ENCODE measurements around the gene ZBP1. TPM values are rescaled to one million over a fixed set of nuclear protein-coding genes. Genes with fewer than 3 reads are reported as not detected.

ZBP1 gene
- total RNA-seq, 1 donor from 2014 or later, result 17.8 TPM

- H3K4me1 Mint-ChIP-seq, result peaks cover 17% of the 10 kb centered on the region
- DNase-seq (no peak), ATAC-seq (ENCODE audit: low read depth) (no peak)
- no peak overlapping the region for H3K4me3 Mint-ChIP-seq
- TF ChIP-seq CTCF (IDR thresholded peaks at IDR 0.05), result no peak
- intact Hi-C loops (cut with micrococcal nuclease), result loop anchor here (1.0 kb wide), 1 partner anchor 488 kb away; no protein-coding TSS in a partner anchor
- peaks cover 10% of the 10 kb centered on the region for H3K27me3 Mint-ChIP-seq
- no peak overlapping the region for H3K27ac Mint-ChIP-seq
- CTCF ChIA-PET, result interaction anchor here (0.6 to 4.1 kb wide), 23 partner anchors 8 to 615 kb away, joined by 3 to 60 read pairs (median 4); partner anchors contain the start of gene ZBP1
- POLR2A ChIA-PET, result interaction anchor here (2.6 kb wide), 1 partner anchor 24 kb away, joined by 22 read pairs; the partner anchor contains the start of gene ZBP1
- no peaks in the 10 kb centered on the region for H3K36me3 Mint-ChIP-seq (ENCODE audit: low read depth)
- H3K9me3 Mint-ChIP-seq, result no peaks in the 10 kb centered on the region
These were observed 24.9 kb downstream of the ZBP1 start for GRCh38 chr20:57595041-57596030.

GRCh38 chr20:57594092-57594951 is 25.9 kb downstream of the ZBP1 start:
- Mint-ChIP-seq H3K4me3 (no peak overlapping the region), H3K27ac (no peak overlapping the region), H3K4me1 (peaks cover 17% of the 10 kb centered on the region), H3K36me3 (ENCODE audit: low read depth) (no peaks in the 10 kb centered on the region), H3K9me3 (no peaks in the 10 kb centered on the region), H3K27me3 (peaks cover 8% of the 10 kb centered on the region)
- ChIA-PET POLR2A (no interaction called here), CTCF (interaction anchor here (0.6 to 4.0 kb wide), 10 partner anchors 12 to 586 kb away, joined by 3 to 26 read pairs (median 3); no protein-coding TSS in a partner anchor)
- ATAC-seq (ENCODE audit: low read depth) (peak; percentile 23), DNase-seq (peak; percentile 61)
- intact Hi-C loops (cut with micrococcal nuclease), result loop anchor here (1.0 kb wide), 3 partner anchors 80 to 213 kb away; no protein-coding TSS in a partner anchor
- peak; percentile 55 for TF ChIP-seq CTCF (IDR thresholded peaks at IDR 0.05)

- no peaks in the 10 kb centered on the region for H3K9me3 Mint-ChIP-seq
- POLR2A ChIA-PET, result no interaction called here
- no peak overlapping the region for H3K4me3 Mint-ChIP-seq
- H3K27ac Mint-ChIP-seq, result no peak overlapping the region
- intact Hi-C loops (cut with micrococcal nuclease), result no loop called here
- H3K4me1 Mint-ChIP-seq, result peaks cover 17% of the 10 kb centered on the region
- ATAC-seq (ENCODE audit: low read depth) (no peak), DNase-seq (no peak)
- CTCF ChIA-PET, result interaction anchor here (0.9 kb wide), 1 partner anchor 94 kb away, joined by 4 read pairs; no protein-coding TSS in a partner anchor
- TF ChIP-seq CTCF (IDR thresholded peaks at IDR 0.05), result no peak
- H3K36me3 Mint-ChIP-seq (ENCODE audit: low read depth), result no peaks in the 10 kb centered on the region
- peaks cover 4% of the 10 kb centered on the region for H3K27me3 Mint-ChIP-seq
These were observed 26.9 kb downstream of the ZBP1 start for GRCh38 chr20:57593134-57593886.

GRCh38 chr20:57592263-57593092 is 27.7 kb downstream of the ZBP1 start:
- intact Hi-C loops (cut with micrococcal nuclease), result no loop called here
- Mint-ChIP-seq H3K4me3 (no peak overlapping the region), H3K27ac (no peak overlapping the region), H3K36me3 (ENCODE audit: low read depth) (no peaks in the 10 kb centered on the region), H3K4me1 (peaks cover 13% of the 10 kb centered on the region), H3K9me3 (peaks cover 3% of the 10 kb centered on the region), H3K27me3 (peaks cover 4% of the 10 kb centered on the region)
- ChIA-PET CTCF (interaction anchor here (0.9 kb wide), 1 partner anchor 94 kb away, joined by 4 read pairs; no protein-coding TSS in a partner anchor), POLR2A (no interaction called here)
- TF ChIP-seq CTCF (IDR thresholded peaks at IDR 0.05), result no peak
- DNase-seq, result no peak
- no peak for ATAC-seq (ENCODE audit: low read depth)

Measured in activated B cell treated with CpG ODN at 0.5 μM for 24 hours (primary cell).